WTC11 (cell line): Measurements from ENCODE around the gene PKP2.

Experiments
- ETV6 ChIP-seq: sonication (generic); formaldehyde crosslinking; IDR thresholded peaks from 2 replicates; pipeline ENCODE4 v1.8.1; 2022; ENCODE audit warnings: mild to moderate bottlenecking, missing genetic modification reagents
- NFE2L1 ChIP-seq: sonication (generic); formaldehyde crosslinking; IDR thresholded peaks from 2 replicates; pipeline ENCODE4 v1.8.1; 2023; ENCODE audit warnings: missing genetic modification reagents
- ZNF263 ChIP-seq: sonication (generic); formaldehyde crosslinking; IDR thresholded peaks from 2 replicates; pipeline ENCODE4 v1.8.1; 2022; ENCODE audit warnings: low read depth, mild to moderate bottlenecking, moderate library complexity, missing genetic modification reagents
- TF ChIP-seq, protein P1 (sequence below): fragments of 200-600 bp; IDR thresholded peaks from 2 replicates; pipeline ENCODE4 v1.8.0; 2022; ENCODE audit warnings: antibody characterized with exemption
- TF ChIP-seq, protein P2 (sequence below): sonication (generic); formaldehyde crosslinking; IDR thresholded peaks from 2 replicates; pipeline ENCODE4 v1.8.1; 2022; ENCODE audit warnings: mild to moderate bottlenecking, moderate library complexity, missing genetic modification reagents
- TF ChIP-seq, protein P3 (sequence below): sonication (generic); formaldehyde crosslinking; IDR thresholded peaks from 2 replicates; pipeline ENCODE4 v1.8.0; 2022; ENCODE audit warnings: mild to moderate bottlenecking, missing genetic modification reagents
- TF ChIP-seq, protein P4 (sequence below): sonication (generic); formaldehyde crosslinking; IDR thresholded peaks from 2 replicates; pipeline ENCODE4 v1.8.1; 2023; ENCODE audit warnings: mild to moderate bottlenecking, missing genetic modification reagents
- TF ChIP-seq, protein P5 (sequence below): sonication (generic); formaldehyde crosslinking; IDR thresholded peaks from 2 replicates; pipeline ENCODE4 v1.8.0; 2022; ENCODE audit warnings: mild to moderate bottlenecking, missing genetic modification reagents

DNA sequence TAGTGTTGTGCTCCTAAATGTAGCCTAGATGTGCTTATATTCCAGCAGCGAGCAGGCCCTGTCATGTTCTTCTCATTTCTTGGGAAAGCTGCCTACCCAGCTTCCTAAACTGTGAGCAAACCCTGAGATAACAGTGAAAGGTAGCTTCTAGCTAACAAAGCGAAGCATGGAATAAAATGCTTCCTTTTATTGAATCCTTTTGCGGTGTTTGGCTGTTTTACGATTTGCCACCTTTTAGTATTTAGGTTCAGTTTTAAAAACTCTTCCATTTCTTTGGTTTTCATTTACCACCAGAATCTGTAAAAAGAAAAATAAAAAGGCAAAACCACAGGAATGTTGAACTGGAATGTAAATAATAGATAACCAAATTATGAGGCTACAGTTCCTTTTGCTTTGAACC is 5.0 kb upstream of the PKP2 start:
- TF ChIP-seq, protein P1, sequence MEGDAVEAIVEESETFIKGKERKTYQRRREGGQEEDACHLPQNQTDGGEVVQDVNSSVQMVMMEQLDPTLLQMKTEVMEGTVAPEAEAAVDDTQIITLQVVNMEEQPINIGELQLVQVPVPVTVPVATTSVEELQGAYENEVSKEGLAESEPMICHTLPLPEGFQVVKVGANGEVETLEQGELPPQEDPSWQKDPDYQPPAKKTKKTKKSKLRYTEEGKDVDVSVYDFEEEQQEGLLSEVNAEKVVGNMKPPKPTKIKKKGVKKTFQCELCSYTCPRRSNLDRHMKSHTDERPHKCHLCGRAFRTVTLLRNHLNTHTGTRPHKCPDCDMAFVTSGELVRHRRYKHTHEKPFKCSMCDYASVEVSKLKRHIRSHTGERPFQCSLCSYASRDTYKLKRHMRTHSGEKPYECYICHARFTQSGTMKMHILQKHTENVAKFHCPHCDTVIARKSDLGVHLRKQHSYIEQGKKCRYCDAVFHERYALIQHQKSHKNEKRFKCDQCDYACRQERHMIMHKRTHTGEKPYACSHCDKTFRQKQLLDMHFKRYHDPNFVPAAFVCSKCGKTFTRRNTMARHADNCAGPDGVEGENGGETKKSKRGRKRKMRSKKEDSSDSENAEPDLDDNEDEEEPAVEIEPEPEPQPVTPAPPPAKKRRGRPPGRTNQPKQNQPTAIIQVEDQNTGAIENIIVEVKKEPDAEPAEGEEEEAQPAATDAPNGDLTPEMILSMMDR, result no peak
- TF ChIP-seq ETV6 (CRISPR knock-in tag), result no peak
- no peak for TF ChIP-seq NFE2L1 (CRISPR knock-in tag)
- TF ChIP-seq, protein P2, sequence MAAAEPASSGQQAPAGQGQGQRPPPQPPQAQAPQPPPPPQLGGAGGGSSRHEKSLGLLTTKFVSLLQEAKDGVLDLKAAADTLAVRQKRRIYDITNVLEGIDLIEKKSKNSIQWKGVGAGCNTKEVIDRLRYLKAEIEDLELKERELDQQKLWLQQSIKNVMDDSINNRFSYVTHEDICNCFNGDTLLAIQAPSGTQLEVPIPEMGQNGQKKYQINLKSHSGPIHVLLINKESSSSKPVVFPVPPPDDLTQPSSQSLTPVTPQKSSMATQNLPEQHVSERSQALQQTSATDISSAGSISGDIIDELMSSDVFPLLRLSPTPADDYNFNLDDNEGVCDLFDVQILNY, result no peak
- TF ChIP-seq ZNF263, result no peak
- TF ChIP-seq, protein P3, sequence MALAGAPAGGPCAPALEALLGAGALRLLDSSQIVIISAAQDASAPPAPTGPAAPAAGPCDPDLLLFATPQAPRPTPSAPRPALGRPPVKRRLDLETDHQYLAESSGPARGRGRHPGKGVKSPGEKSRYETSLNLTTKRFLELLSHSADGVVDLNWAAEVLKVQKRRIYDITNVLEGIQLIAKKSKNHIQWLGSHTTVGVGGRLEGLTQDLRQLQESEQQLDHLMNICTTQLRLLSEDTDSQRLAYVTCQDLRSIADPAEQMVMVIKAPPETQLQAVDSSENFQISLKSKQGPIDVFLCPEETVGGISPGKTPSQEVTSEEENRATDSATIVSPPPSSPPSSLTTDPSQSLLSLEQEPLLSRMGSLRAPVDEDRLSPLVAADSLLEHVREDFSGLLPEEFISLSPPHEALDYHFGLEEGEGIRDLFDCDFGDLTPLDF (CRISPR knock-in tag), result no peak
- TF ChIP-seq, protein P4, sequence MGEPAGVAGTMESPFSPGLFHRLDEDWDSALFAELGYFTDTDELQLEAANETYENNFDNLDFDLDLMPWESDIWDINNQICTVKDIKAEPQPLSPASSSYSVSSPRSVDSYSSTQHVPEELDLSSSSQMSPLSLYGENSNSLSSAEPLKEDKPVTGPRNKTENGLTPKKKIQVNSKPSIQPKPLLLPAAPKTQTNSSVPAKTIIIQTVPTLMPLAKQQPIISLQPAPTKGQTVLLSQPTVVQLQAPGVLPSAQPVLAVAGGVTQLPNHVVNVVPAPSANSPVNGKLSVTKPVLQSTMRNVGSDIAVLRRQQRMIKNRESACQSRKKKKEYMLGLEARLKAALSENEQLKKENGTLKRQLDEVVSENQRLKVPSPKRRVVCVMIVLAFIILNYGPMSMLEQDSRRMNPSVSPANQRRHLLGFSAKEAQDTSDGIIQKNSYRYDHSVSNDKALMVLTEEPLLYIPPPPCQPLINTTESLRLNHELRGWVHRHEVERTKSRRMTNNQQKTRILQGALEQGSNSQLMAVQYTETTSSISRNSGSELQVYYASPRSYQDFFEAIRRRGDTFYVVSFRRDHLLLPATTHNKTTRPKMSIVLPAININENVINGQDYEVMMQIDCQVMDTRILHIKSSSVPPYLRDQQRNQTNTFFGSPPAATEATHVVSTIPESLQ (CRISPR knock-in tag), result no peak
- TF ChIP-seq, protein P5, sequence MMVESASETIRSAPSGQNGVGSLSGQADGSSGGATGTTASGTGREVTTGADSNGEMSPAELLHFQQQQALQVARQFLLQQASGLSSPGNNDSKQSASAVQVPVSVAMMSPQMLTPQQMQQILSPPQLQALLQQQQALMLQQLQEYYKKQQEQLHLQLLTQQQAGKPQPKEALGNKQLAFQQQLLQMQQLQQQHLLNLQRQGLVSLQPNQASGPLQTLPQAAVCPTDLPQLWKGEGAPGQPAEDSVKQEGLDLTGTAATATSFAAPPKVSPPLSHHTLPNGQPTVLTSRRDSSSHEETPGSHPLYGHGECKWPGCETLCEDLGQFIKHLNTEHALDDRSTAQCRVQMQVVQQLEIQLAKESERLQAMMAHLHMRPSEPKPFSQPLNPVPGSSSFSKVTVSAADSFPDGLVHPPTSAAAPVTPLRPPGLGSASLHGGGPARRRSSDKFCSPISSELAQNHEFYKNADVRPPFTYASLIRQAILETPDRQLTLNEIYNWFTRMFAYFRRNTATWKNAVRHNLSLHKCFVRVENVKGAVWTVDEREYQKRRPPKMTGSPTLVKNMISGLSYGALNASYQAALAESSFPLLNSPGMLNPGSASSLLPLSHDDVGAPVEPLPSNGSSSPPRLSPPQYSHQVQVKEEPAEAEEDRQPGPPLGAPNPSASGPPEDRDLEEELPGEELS, result no peak
